ENCODE measurements around the gene SPG7. TPM values are rescaled to one million over a fixed set of nuclear protein-coding genes. Genes with fewer than 3 reads are reported as not detected.
"Not testable (repeated sequence)": the region's sequence is repeated elsewhere in the genome, so short reads cannot be mapped to it uniquely, and the experiment has no call there.

SPG7 gene
- total RNA-seq, 1 donor from 2014 or later, result 96.1 TPM

DNA sequence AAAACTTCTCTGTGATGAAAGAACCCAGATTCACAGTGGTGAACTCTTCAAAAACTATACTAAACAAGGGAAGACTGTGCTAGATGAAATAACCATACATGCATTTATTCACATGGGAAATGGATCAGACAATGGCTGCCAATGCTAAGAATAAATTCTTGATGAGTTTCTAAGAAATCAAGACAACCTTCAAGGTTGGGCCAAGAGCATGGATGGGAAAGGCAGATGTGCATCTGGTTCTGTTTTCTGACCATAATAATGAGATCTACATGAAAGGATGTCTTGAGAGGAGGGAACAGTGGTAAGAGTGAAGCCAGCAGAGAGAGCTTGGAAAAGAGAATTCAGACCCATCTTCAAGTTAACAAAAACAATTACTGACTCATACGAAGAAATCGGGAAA, 49.2 kb upstream of the SPG7 start:
- no peak for FAIRE-seq
- Mint-ChIP-seq H3K4me1 (ENCODE audit: low read depth, unreplicated experiment) (peaks cover 37% of the 10 kb centered on the region), H3K27ac (ENCODE audit: unreplicated experiment) (peak overlapping the region; percentile 91), H3K36me3 (ENCODE audit: low read depth, unreplicated experiment) (peaks cover 23% of the 10 kb centered on the region), H3K4me3 (ENCODE audit: unreplicated experiment) (no peak overlapping the region), H3K27me3 (ENCODE audit: low read depth, unreplicated experiment) (no peaks in the 10 kb centered on the region), H3K9me3 (ENCODE audit: unreplicated experiment) (no peaks in the 10 kb centered on the region)
- Histone ChIP-seq H3K79me2 (ENCODE audit: insufficient read depth, low read length) (peaks cover 80% of the 10 kb centered on the region), H3K4me2 (ENCODE audit: low read length) (no peak overlapping the region), H3K4me3 (ENCODE audit: insufficient read depth, low read depth, low read length) (no peak overlapping the region), H3K36me3 (ENCODE audit: insufficient read depth, low read length) (no peaks in the 10 kb centered on the region), H2AFZ (ENCODE audit: low read depth, low read length) (no peak overlapping the region), H4K20me1 (ENCODE audit: insufficient read depth, low read length) (peaks cover 74% of the 10 kb centered on the region), H3K9ac (ENCODE audit: low read length) (peak overlapping the region; percentile 20), H3K9me3 (ENCODE audit: insufficient read depth, low read depth, low read length) (no peaks in the 10 kb centered on the region), H3K27me3 (ENCODE audit: insufficient read depth, low read length) (no peaks in the 10 kb centered on the region), H3K27ac (ENCODE audit: low read depth, low read length) (peak overlapping the region; percentile 58), H3K4me1 (ENCODE audit: insufficient read depth, low read length) (peaks cover 10% of the 10 kb centered on the region)
- TF ChIP-seq, protein P1, sequence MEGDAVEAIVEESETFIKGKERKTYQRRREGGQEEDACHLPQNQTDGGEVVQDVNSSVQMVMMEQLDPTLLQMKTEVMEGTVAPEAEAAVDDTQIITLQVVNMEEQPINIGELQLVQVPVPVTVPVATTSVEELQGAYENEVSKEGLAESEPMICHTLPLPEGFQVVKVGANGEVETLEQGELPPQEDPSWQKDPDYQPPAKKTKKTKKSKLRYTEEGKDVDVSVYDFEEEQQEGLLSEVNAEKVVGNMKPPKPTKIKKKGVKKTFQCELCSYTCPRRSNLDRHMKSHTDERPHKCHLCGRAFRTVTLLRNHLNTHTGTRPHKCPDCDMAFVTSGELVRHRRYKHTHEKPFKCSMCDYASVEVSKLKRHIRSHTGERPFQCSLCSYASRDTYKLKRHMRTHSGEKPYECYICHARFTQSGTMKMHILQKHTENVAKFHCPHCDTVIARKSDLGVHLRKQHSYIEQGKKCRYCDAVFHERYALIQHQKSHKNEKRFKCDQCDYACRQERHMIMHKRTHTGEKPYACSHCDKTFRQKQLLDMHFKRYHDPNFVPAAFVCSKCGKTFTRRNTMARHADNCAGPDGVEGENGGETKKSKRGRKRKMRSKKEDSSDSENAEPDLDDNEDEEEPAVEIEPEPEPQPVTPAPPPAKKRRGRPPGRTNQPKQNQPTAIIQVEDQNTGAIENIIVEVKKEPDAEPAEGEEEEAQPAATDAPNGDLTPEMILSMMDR (IDR thresholded peaks at IDR 0.05; ENCODE audit: insufficient read depth, low read depth, low read length), result no peak
- no peak for TF ChIP-seq EZH2 (IDR thresholded peaks at IDR 0.05; ENCODE audit: insufficient read depth, low read length)
- no peak for DNase-seq (ENCODE audit: low read depth)

DNA sequence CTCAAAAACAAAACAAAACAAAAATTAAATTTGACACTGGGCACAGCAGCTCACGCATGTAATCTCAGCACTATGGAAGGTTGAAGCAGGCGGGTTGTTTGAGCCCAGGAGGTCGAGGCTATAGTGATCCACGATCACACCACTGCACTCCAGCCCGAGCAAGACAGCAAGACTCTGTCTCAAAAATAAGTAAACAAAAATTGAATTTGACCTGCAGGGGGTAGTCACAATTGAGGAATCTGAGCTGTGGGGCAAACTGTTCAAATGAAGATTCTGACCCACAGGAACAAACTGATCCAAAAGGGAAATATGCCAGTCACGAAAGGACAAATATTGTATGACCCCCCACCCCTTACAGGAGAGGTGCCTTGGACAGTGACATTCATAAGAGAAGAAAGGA, 47.6 kb upstream of the SPG7 start:
- H3K27ac Mint-ChIP-seq (ENCODE audit: unreplicated experiment), result no peak overlapping the region
- Histone ChIP-seq H3K36me3 (ENCODE audit: insufficient read depth, low read length) (no peaks in the 10 kb centered on the region), H3K9me3 (ENCODE audit: insufficient read depth, low read depth, low read length) (no peaks in the 10 kb centered on the region), H4K20me1 (ENCODE audit: insufficient read depth, low read length) (peaks cover 76% of the 10 kb centered on the region), H3K79me2 (ENCODE audit: insufficient read depth, low read length) (peaks cover 83% of the 10 kb centered on the region), H3K27ac (ENCODE audit: low read depth, low read length) (no peak overlapping the region), H3K4me3 (ENCODE audit: insufficient read depth, low read depth, low read length) (no peak overlapping the region), H3K9ac (ENCODE audit: low read length) (no peak overlapping the region), H3K4me1 (ENCODE audit: insufficient read depth, low read length) (peaks cover 17% of the 10 kb centered on the region), H2AFZ (ENCODE audit: low read depth, low read length) (no peak overlapping the region), H3K4me2 (ENCODE audit: low read length) (no peak overlapping the region), H3K27me3 (ENCODE audit: insufficient read depth, low read length) (no peaks in the 10 kb centered on the region)
- no peak overlapping the region for H3K4me3 Mint-ChIP-seq (ENCODE audit: unreplicated experiment)
- no peaks in the 10 kb centered on the region for H3K9me3 Mint-ChIP-seq (ENCODE audit: unreplicated experiment)
- FAIRE-seq (no peak), DNase-seq (ENCODE audit: low read depth) (no peak)
- no peaks in the 10 kb centered on the region for H3K27me3 Mint-ChIP-seq (ENCODE audit: low read depth, unreplicated experiment)
- no peak for TF ChIP-seq EZH2 (IDR thresholded peaks at IDR 0.05; ENCODE audit: insufficient read depth, low read length)
- TF ChIP-seq, protein P1 (IDR thresholded peaks at IDR 0.05; ENCODE audit: insufficient read depth, low read depth, low read length), result no peak
- H3K36me3 Mint-ChIP-seq (ENCODE audit: low read depth, unreplicated experiment), result peaks cover 21% of the 10 kb centered on the region
- H3K4me1 Mint-ChIP-seq (ENCODE audit: low read depth, unreplicated experiment), result peaks cover 36% of the 10 kb centered on the region

DNA sequence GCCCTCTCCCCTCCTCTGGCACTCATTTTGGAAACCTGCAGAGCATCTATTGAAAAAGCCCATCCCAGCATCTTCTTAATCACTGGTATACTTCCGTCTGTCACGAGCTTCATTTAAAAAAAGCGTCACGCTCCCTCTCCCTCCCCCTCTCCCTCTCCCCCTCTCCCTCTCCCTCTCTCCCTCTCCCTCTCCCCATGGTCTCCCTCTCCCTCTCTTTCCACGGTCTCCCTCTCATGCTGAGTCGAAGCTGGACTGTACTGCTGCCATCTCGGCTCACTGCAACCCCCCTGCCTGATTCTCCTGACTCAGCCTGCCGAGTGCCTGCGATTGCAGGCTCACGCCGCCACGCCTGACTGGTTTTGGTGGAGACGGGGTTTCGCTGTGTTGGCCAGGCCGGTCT, 46.3 kb upstream of the SPG7 start:
- H3K27ac ChIP-seq (ENCODE audit: low read depth, low read length); DNase-seq (ENCODE audit: low read depth); H3K4me3 ChIP-seq (ENCODE audit: insufficient read depth, low read depth, low read length); H3K27me3 Mint-ChIP-seq (ENCODE audit: low read depth, unreplicated experiment); H2AFZ ChIP-seq (ENCODE audit: low read depth, low read length); H3K9ac ChIP-seq (ENCODE audit: low read length); FAIRE-seq; H3K4me3 Mint-ChIP-seq (ENCODE audit: unreplicated experiment); H3K9me3 Mint-ChIP-seq (ENCODE audit: unreplicated experiment); H3K4me2 ChIP-seq (ENCODE audit: low read length); H3K27me3 ChIP-seq (ENCODE audit: insufficient read depth, low read length); H3K36me3 ChIP-seq (ENCODE audit: insufficient read depth, low read length); H3K9me3 ChIP-seq (ENCODE audit: insufficient read depth, low read depth, low read length): not testable (repeated sequence)
- Histone ChIP-seq H3K4me1 (ENCODE audit: insufficient read depth, low read length) (peaks cover 17% of the 10 kb centered on the region), H4K20me1 (ENCODE audit: insufficient read depth, low read length) (peaks cover 78% of the 10 kb centered on the region), H3K79me2 (ENCODE audit: insufficient read depth, low read length) (peaks cover 84% of the 10 kb centered on the region)
- H3K36me3 Mint-ChIP-seq (ENCODE audit: low read depth, unreplicated experiment), result peaks cover 16% of the 10 kb centered on the region
- H3K27ac Mint-ChIP-seq (ENCODE audit: unreplicated experiment), result peak overlapping the region; percentile 66
- H3K4me1 Mint-ChIP-seq (ENCODE audit: low read depth, unreplicated experiment), result peaks cover 39% of the 10 kb centered on the region

DNA sequence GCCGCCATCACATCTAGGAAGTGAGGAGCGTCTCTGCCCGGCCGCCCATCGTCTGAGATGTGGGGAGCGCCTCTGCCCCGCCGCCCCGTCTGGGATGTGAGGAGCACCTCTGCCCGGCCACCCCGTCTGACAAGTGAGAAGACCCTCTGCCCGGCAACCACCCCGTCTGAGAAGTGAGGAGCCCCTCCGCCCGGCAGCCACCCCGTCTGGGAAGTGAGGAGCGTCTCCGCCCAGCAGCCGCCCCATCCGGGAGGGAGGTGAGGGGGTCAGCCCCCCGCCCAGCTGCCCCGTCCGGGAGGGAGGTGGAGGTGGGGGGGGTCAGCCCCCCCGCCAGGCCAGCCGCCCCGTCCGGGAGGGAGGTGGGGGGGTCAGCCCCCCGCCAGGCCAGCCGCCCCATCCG, 45.6 kb upstream of the SPG7 start:
- peaks cover 16% of the 10 kb centered on the region for H3K36me3 Mint-ChIP-seq (ENCODE audit: low read depth, unreplicated experiment)
- not testable (repeated sequence) for H3K4me3 Mint-ChIP-seq (ENCODE audit: unreplicated experiment); H3K9ac ChIP-seq (ENCODE audit: low read length); H3K27me3 Mint-ChIP-seq (ENCODE audit: low read depth, unreplicated experiment); DNase-seq (ENCODE audit: low read depth); H3K9me3 Mint-ChIP-seq (ENCODE audit: unreplicated experiment); FAIRE-seq; H3K27ac ChIP-seq (ENCODE audit: low read depth, low read length); H2AFZ ChIP-seq (ENCODE audit: low read depth, low read length); H3K9me3 ChIP-seq (ENCODE audit: insufficient read depth, low read depth, low read length); H3K4me2 ChIP-seq (ENCODE audit: low read length); H3K27me3 ChIP-seq (ENCODE audit: insufficient read depth, low read length); H3K4me3 ChIP-seq (ENCODE audit: insufficient read depth, low read depth, low read length); H3K36me3 ChIP-seq (ENCODE audit: insufficient read depth, low read length); H3K27ac Mint-ChIP-seq (ENCODE audit: unreplicated experiment)
- Histone ChIP-seq H3K4me1 (ENCODE audit: insufficient read depth, low read length) (peaks cover 17% of the 10 kb centered on the region), H4K20me1 (ENCODE audit: insufficient read depth, low read length) (peaks cover 79% of the 10 kb centered on the region), H3K79me2 (ENCODE audit: insufficient read depth, low read length) (peaks cover 85% of the 10 kb centered on the region)
- peaks cover 37% of the 10 kb centered on the region for H3K4me1 Mint-ChIP-seq (ENCODE audit: low read depth, unreplicated experiment)

DNA sequence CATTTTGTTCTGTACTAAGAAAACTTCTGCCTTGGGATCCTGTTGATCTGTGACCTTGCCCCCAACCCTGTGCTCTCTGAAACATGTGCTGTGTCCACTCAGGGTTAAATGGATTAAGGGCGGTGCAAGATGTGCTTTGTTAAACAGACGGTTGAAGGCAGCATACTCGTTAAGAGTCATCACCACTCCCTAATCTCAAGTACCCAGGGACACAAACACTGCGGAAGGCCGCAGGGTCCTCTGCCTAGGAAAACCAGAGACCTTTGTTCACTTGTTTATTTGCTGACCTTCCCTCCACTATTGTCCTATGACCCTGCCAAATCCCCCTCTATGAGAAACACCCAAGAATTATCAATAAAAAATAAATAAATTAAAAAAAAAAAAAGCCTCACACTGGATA, 44.9 kb upstream of the SPG7 start:
- not testable (repeated sequence) for H3K27ac Mint-ChIP-seq (ENCODE audit: unreplicated experiment); H3K27me3 ChIP-seq (ENCODE audit: insufficient read depth, low read length); H3K9ac ChIP-seq (ENCODE audit: low read length); DNase-seq (ENCODE audit: low read depth); H3K36me3 ChIP-seq (ENCODE audit: insufficient read depth, low read length); H3K27me3 Mint-ChIP-seq (ENCODE audit: low read depth, unreplicated experiment); H3K27ac ChIP-seq (ENCODE audit: low read depth, low read length); H3K4me3 Mint-ChIP-seq (ENCODE audit: unreplicated experiment); H2AFZ ChIP-seq (ENCODE audit: low read depth, low read length); H3K4me3 ChIP-seq (ENCODE audit: insufficient read depth, low read depth, low read length); H3K4me2 ChIP-seq (ENCODE audit: low read length); H3K9me3 ChIP-seq (ENCODE audit: insufficient read depth, low read depth, low read length); H3K9me3 Mint-ChIP-seq (ENCODE audit: unreplicated experiment); FAIRE-seq
- Mint-ChIP-seq H3K36me3 (ENCODE audit: low read depth, unreplicated experiment) (peaks cover 14% of the 10 kb centered on the region), H3K4me1 (ENCODE audit: low read depth, unreplicated experiment) (peaks cover 37% of the 10 kb centered on the region)
- H4K20me1 ChIP-seq (ENCODE audit: insufficient read depth, low read length), result peaks cover 82% of the 10 kb centered on the region
- H3K4me1 ChIP-seq (ENCODE audit: insufficient read depth, low read length), result peaks cover 17% of the 10 kb centered on the region
- peaks cover 86% of the 10 kb centered on the region for H3K79me2 ChIP-seq (ENCODE audit: insufficient read depth, low read length)

All from astrocyte (in vitro differentiated cells and primary cell).